ENCODE measurements around the gene PHF12. TPM values are rescaled to one million over a fixed set of nuclear protein-coding genes. Genes with fewer than 3 reads are reported as not detected.

PHF12 gene
- total and polyA plus RNA-seq, 2 of the 13 experiments (the other 11 are each of a cell fraction or from before 2014, with no cell fraction given): 9.8 to 17.1 TPM

- no peak for TF ChIP-seq MNT (IDR thresholded peaks at IDR 0.05)
- no peak for TF ChIP-seq MXD1 (CRISPR knock-in tag; IDR thresholded peaks at IDR 0.05)
- TF ChIP-seq ZNF407 (CRISPR knock-in tag; IDR thresholded peaks at IDR 0.05; ENCODE audit: not compliant biosample characterization): no peak
- no peak for TF ChIP-seq ESRRA (CRISPR knock-in tag; IDR thresholded peaks at IDR 0.05; ENCODE audit: low read depth)
- no peak for TF ChIP-seq KIAA2018 (CRISPR knock-in tag; IDR thresholded peaks at IDR 0.05; ENCODE audit: borderline replicate concordance)
- TF ChIP-seq DPF2 (CRISPR knock-in tag; IDR thresholded peaks at IDR 0.05; ENCODE audit: borderline replicate concordance, low read depth): no peak
- no peak for TF ChIP-seq ELF3 (CRISPR knock-in tag; IDR thresholded peaks at IDR 0.05)
Observed at GRCh38 chr17:28906706-28907438, 44.4 kb downstream of the PHF12 start (continued).
